Calu3 (cell line): ENCODE measurements around the gene XPR1. TPM values are rescaled to one million over a fixed set of nuclear protein-coding genes. Genes with fewer than 3 reads are reported as not detected.

Experiments
- BruUV-seq: library from RNA; stranded (reverse); fragments of 400-500 nt; replicated peaks from 2 replicates; lab custom pipeline; 2021; lab: Mats Ljungman, UMichigan
- CTCF ChIA-PET: fragments of 300-600 bp; sonication (Branson Sonifier 250); formaldehyde crosslinking; loops from one replicate; lab custom pipeline; 2022; ENCODE audit warnings: antibody characterized with exemption; lab: Charles Lee
- DNase-seq: peaks from one replicate; pipeline ENCODE4 v3.0.0; 2022
- H3K27ac Mint-ChIP-seq: one replicate; pipeline ENCODE4 v1.8.0; 2022; ENCODE audit warnings: mixed read lengths; ENCODE audit not compliant: unreplicated experiment
- H3K27me3 Mint-ChIP-seq: one replicate; pipeline ENCODE4 v1.8.0; 2022; ENCODE audit warnings: mixed read lengths; ENCODE audit not compliant: unreplicated experiment
- H3K36me3 Mint-ChIP-seq: one replicate; pipeline ENCODE4 v1.8.0; 2022; ENCODE audit warnings: mild to moderate bottlenecking, moderate library complexity, mixed read lengths; ENCODE audit not compliant: insufficient read depth, unreplicated experiment
- H3K4me1 Mint-ChIP-seq: one replicate; pipeline ENCODE4 v1.8.0; 2022; ENCODE audit warnings: mild to moderate bottlenecking, low read depth, mixed read lengths; ENCODE audit not compliant: unreplicated experiment
- H3K4me3 Mint-ChIP-seq: one replicate; pipeline ENCODE4 v1.8.0; 2022; ENCODE audit warnings: mild to moderate bottlenecking, low read depth, moderate library complexity, mixed read lengths; ENCODE audit not compliant: unreplicated experiment
- H3K9me3 Mint-ChIP-seq: one replicate; pipeline ENCODE4 v1.8.0; 2022; ENCODE audit warnings: low read depth, mixed read lengths; ENCODE audit not compliant: unreplicated experiment
- intact Hi-C: fragments of 100-400 bp; cut with micrococcal nuclease; formaldehyde crosslinking; loops from one replicate; pipeline ENCODE4 v1.10.0; 2022; ENCODE audit not compliant: unreplicated experiment
- total RNA-seq: library from RNA; stranded (reverse); gene quantifications from 2 replicates; pipeline ENCODE4 v1.2.3, GENCODE V29; 2022
- TF ChIP-seq, protein P1 (sequence below): fragments of 200-600 bp; IDR thresholded peaks from one replicate; pipeline ENCODE4 v1.8.0; 2022; ENCODE audit warnings: antibody characterized with exemption; ENCODE audit not compliant: unreplicated experiment

Gene XPR1
- total RNA-seq, 1 experiment from 2014 or later, result 44.5 TPM

DNA sequence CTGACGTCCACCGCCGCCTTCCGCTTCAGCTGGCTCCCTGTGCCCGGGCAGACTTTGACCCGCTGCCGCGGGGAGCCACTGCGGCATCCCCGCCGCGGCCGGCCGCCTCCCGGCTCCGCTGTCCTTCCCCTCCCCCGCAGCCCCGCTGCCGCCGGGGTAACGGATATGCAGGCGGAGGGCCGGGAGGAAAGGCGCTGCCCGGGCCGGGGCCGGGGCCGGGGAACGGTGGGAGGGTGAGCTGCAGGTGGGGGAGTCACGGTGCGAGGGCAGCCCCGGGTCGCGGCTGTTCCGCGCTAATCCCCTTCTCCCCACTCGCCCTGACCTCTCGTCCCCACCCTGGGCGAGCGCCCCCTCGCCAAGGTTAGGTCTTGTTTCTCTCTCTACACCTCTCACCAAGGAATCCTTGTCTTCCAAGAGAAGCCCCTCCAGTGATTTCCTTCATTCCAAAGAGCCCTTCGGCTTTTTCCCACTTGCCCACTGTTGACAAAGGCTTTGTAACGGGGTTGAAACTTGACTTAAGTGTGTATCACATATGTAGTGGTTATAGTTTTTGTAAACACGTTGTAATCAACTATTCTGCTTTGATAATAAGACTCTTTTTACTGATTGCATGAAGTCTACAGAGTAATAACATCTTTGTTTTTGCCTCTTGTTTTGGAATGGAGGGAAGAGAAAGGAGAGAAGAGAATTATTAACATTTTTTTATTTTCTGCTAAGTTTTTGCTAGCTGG is 669 bp downstream of the XPR1 start:
- peaks cover 5% of the 10 kb centered on the region for H3K27me3 Mint-ChIP-seq
- H3K36me3 Mint-ChIP-seq, result no peaks in the 10 kb centered on the region
- peaks cover 14% of the 10 kb centered on the region for H3K4me1 Mint-ChIP-seq
- no peak overlapping the region for H3K27ac Mint-ChIP-seq
- peak; percentile 77 for DNase-seq
- H3K9me3 Mint-ChIP-seq, result no peaks in the 10 kb centered on the region
- CTCF ChIA-PET, result interaction anchor here (0.5 to 1.7 kb wide), 5 partner anchors 20 to 390 kb away, joined by 3 to 5 read pairs (median 3); no protein-coding TSS in a partner anchor
- TF ChIP-seq, protein P1, sequence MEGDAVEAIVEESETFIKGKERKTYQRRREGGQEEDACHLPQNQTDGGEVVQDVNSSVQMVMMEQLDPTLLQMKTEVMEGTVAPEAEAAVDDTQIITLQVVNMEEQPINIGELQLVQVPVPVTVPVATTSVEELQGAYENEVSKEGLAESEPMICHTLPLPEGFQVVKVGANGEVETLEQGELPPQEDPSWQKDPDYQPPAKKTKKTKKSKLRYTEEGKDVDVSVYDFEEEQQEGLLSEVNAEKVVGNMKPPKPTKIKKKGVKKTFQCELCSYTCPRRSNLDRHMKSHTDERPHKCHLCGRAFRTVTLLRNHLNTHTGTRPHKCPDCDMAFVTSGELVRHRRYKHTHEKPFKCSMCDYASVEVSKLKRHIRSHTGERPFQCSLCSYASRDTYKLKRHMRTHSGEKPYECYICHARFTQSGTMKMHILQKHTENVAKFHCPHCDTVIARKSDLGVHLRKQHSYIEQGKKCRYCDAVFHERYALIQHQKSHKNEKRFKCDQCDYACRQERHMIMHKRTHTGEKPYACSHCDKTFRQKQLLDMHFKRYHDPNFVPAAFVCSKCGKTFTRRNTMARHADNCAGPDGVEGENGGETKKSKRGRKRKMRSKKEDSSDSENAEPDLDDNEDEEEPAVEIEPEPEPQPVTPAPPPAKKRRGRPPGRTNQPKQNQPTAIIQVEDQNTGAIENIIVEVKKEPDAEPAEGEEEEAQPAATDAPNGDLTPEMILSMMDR, result no peak
- BruUV-seq, result no TSS peak
- intact Hi-C loops, result loop anchor here (2.0 to 5.0 kb wide), 2 partner anchors 100 to 230 kb away; no protein-coding TSS in a partner anchor
- no peak overlapping the region for H3K4me3 Mint-ChIP-seq

DNA sequence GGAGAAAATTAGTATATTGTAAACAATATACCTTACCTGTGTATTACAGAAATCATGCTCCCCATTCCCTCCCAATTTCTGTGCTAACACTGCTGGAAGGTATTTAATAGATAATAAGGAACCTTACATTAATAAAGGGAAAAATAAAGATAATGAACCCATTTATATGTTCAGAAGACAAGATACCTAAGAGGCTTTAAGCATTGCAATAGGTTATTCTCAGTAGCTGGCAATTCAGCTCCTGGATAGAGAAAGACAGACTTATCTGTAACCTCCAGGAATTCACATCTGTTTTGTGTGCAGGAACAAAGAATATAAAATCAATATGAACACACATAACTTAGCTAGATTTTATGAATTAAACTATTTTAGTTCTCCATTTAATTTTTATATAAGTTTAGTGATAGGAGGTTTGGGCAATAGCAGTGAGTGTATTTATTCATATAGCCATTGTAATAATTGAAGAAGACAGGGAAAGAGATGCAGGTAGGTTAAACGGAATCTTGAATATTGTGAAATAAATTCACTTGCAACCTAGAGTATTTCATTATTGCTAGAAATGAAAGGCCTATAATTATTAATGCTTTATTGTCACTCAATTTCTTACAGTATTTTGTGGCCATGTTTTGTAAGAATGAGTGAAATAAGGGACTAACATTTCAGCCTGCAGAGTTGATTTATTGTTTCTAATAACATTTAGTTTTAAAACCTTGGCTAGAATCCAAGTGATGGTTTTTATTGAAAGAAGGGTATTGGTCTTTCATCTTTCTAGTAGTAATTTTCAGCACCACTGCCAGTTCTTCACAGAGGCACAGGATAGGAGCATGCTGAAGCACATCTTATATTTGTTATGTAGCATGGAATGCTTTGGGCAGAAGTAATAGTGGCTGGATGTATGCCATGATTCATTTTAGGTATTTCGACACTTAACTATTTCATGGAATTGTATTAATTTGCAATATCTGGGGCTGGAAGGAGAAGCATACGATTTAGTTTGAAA is 1.5 kb downstream of the XPR1 start:
- no peak for DNase-seq
- TSS peak; percentile 33 for BruUV-seq
- CTCF ChIA-PET, result interaction anchor here (1.7 kb wide), 1 partner anchor 19 kb away, joined by 3 read pairs; no protein-coding TSS in a partner anchor

GRCh38 chr1:180636138-180636537 is 4.3 kb downstream of the XPR1 start:
- Mint-ChIP-seq H3K36me3 (no peaks in the 10 kb centered on the region), H3K27ac (no peak overlapping the region), H3K9me3 (no peaks in the 10 kb centered on the region), H3K27me3 (no peaks in the 10 kb centered on the region), H3K4me3 (no peak overlapping the region), H3K4me1 (peaks cover 14% of the 10 kb centered on the region)
- no TSS peak for BruUV-seq
- peak; percentile 15 for DNase-seq
- CTCF ChIA-PET, result no interaction called here
- intact Hi-C loops, result loop anchor here (2.0 kb wide), 1 partner anchor 143 kb away; no protein-coding TSS in a partner anchor
- TF ChIP-seq, protein P1, result no peak

More for the DNA sequence above, 1.5 kb downstream of the XPR1 start:
- H3K9me3 Mint-ChIP-seq, result no peaks in the 10 kb centered on the region
- no peaks in the 10 kb centered on the region for H3K27me3 Mint-ChIP-seq
- intact Hi-C loops, result loop anchor here (2.0 to 5.0 kb wide), 2 partner anchors 101 to 229 kb away; no protein-coding TSS in a partner anchor
- no peaks in the 10 kb centered on the region for H3K36me3 Mint-ChIP-seq
- H3K4me1 Mint-ChIP-seq, result peaks cover 14% of the 10 kb centered on the region
- TF ChIP-seq, protein P1, result no peak
- H3K4me3 Mint-ChIP-seq, result no peak overlapping the region
- H3K27ac Mint-ChIP-seq, result no peak overlapping the region

DNA sequence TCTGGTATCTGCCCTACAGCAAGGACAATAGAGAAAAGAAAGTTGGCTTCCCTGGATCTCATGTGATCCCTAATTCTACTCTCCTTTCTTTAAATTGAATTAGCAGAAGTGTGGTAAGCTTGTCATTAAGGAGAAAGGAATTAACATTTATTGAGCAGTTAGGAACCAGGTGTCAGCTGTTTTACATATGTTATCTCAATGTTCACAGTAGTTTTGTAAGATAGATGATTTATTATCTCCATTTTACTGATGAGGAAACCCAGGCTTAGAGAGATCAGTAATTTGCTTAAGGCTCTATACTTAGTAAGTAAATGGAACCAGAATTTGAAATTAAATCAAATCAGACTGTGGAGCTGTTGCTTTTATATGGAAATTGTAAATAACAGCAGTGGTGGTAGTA is 8.0 kb downstream of the XPR1 start:
- no peak for DNase-seq
- BruUV-seq, result no TSS peak
- Mint-ChIP-seq H3K4me3 (no peak overlapping the region), H3K9me3 (no peaks in the 10 kb centered on the region), H3K4me1 (peaks cover 22% of the 10 kb centered on the region), H3K27ac (no peak overlapping the region), H3K36me3 (no peaks in the 10 kb centered on the region), H3K27me3 (no peaks in the 10 kb centered on the region)
- CTCF ChIA-PET, result interaction anchor here (0.6 kb wide), 1 partner anchor 43 kb away, joined by 3 read pairs; no protein-coding TSS in a partner anchor
- intact Hi-C loops, result no loop called here
- TF ChIP-seq, protein P1, result no peak
